Caki2 (cell line): ENCODE data around the gene ACAD9. TPM values are rescaled to one million over a fixed set of nuclear protein-coding genes. Genes with fewer than 3 reads are reported as not detected.
"Not testable (repeated sequence)": the region's sequence is repeated elsewhere in the genome, so short reads cannot be mapped to it uniquely, and the experiment has no call there.

Source experiments
- DNase-seq: peaks from one replicate; pipeline ENCODE4 v3.0.0-alpha.2; 2015; ENCODE audit warnings: low read depth
- in situ Hi-C: cut with HindIII; loops from 2 replicates; pipeline ENCODE4 v1.10.0; 2016; ENCODE audit warnings: low sequenced_read_pairs, low pct_unique_long_range_greater_than_20kb, mixed read lengths
- total RNA-seq: library from RNA; depleted of rRNA; stranded (reverse); fragments of >200 nt; shearing (Covaris generic); gene quantifications from 2 replicates; pipeline ENCODE4 v1.2.3, GENCODE V29; 2014; ENCODE audit warnings: low replicate concordance

The ACAD9 gene
- total RNA-seq, 1 experiment from 2014 or later, result 34.2 TPM

DNA sequence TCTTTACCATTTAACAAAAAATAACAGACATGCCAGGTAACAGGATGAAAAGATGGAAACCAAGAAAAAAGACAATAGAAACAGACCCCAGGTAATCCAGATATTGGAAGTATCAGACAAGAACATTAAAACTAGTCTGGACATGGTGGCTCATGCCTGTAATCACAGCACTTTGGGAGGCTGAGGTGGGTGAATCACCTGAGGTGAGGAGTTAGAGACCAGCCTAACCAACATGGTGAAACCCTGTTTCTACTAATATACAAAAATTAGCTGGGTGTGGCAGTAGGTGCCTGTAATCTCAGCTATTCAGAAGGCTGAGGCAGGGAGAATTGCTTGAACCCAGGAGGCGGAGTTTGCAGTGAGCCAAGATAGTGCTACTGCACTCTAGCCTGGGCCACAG lies 40.6 kb downstream of the ACAD9 start:
- in situ Hi-C loops, result no loop called here
- no peak for DNase-seq

DNA sequence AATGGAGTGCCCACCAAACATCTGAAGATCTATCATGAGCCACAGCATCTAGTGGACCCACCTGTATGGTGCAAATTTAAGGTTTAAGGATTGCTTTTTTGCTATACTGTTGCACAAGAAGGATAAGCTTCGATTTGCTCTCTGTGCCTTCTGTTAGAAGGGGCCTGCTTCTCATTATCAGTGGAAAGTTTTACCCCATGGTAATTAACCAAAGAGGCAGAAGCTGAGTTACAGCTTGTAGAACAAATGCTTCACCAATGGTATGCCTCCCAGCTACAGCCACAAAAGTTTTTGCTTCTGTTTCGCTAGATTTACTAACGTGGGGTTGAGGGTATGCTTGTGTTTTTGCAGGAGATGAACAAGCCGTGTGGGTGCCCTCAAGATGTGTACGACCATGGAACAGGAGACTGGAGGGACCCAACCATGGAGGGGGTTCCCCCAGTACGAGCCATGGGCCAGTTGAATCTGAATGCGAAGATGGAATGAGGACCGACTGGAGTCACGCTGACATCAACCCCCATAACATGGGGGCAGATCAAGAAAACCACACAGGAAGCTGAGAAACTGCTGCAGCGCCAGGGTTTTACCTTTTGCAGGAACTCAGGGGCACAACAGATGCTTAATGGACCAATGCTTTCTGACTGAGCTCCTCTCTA lies 43.5 kb downstream of the ACAD9 start:
- DNase-seq, result no peak
- in situ Hi-C loops, result no loop called here

- DNase-seq, result no peak
- in situ Hi-C loops, result no loop called here
These were observed 44.2 kb downstream of the ACAD9 start for GRCh38 chr3:128923576-128923975.

- in situ Hi-C loops, DNase-seq: not testable (repeated sequence)
These were observed 44.6 kb downstream of the ACAD9 start for GRCh38 chr3:128923986-128924385.

DNA sequence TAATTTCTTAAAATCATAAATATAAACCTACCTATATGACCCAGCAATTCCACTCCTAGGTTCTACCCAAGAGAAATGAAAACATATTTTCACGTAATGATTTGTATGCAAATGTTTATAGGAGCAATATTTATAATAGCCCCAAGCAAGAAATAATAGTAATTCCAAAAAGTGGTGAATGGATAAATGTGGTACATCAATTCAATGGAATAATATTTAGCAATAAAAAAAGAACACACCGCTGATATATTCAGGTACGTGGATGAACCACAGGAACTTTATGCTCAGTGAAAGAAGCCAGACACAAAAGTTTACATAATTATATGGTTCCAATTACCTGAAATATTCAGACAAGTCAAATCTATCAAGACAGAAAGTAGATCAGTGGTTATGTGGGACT lies 49.9 kb downstream of the ACAD9 start:
- in situ Hi-C loops, result no loop called here
- no peak for DNase-seq

- in situ Hi-C loops, result no loop called here
- DNase-seq, result no peak
These were observed 51.6 kb downstream of the ACAD9 start for GRCh38 chr3:128931046-128931445.

DNA sequence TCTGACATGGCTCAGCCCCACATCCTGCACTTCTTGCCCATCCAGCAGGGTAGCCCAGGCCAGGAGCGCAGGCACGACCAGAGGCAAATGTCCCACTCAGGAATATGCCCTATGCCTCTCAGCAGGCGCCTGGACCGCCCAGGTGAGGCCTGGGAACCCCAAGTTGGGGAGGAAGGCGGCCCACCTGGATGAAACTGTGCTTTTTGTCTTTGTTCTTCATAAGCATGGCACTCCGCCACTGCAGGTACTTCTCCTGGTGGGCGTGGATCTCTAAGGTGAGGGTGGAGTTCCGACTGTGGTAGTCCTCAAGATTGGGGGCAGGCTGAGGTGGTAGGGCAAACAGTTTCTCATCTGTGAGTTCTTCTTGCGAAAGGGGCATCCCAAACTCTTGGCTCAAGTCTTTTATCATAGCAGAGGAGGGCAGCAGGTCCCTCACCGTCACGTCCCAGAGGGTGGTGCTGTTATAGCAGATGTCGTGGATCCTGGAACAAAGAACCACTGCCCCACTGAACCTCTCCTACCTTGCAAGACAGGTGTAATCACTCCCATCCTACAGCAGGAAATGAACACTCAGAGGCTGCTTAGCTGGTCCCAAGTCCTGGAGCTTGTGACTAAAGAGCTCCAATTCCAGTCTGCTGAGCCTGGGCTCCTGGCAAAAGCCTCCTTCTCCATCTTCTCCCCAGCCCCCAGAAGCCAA lies 53.2 kb downstream of the ACAD9 start:
- DNase-seq, result no peak
- in situ Hi-C loops, result no loop called here

DNA sequence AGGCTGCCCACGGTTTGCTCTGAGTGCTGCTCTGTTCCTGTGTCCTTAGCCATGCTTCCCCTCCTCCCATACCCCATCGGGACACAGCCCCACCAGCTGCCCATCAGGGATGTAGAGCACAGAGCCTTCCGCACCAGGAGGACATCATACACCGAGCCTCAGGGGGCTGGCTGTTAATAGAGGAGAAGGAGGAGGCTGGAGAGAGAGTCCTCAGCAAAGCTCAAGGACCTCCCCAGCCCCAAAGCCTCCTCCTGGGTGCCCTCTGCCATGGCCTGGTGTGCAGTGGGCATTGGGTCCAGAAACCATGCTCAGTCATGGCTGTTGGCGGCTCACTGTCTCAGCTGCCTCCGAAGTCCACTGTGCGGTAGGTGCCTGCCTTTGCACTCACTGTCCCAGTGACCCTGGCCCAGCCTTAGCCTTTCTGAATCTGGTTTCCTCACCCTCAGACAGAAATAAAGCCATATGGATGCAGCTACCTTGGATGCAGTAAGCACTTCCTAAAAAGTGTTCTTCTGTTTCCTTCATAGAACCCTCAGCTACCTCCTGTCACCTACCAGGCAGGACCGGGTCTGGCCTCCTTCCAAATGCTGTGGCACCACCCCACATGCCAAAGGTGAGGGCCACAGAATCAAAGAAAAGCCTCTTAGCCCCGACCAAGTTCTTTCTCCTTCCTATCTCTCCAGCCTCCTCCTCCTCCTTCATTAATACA lies 53.9 kb downstream of the ACAD9 start:
- DNase-seq, result no peak
- in situ Hi-C loops, result no loop called here

GRCh38 chr3:128933922-128934253 lies 54.5 kb downstream of the ACAD9 start:
- in situ Hi-C loops, result no loop called here
- no peak for DNase-seq

DNA sequence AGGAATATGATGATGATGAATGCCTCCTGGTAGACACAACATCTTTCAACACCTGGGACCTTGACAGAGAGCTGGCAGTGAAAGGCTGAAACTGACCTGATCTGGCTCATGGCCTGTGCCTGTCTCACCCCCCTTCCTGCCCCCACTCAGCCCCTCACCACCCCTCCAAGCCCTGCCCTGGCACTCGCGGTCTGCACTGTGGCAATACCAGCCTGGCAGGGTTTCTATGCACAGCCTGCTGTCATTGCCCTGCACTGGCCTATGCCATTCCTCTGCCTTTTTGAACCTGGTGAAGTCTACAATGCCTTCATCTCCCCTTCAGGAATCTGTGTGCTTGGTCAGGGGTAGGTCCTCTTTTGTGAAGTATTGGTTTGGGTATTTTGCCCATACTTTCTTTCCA lies 56.5 kb downstream of the ACAD9 start:
- DNase-seq, result no peak
- in situ Hi-C loops, result no loop called here

GRCh38 chr3:128936341-128936740 lies 56.9 kb downstream of the ACAD9 start:
- in situ Hi-C loops, result no loop called here
- DNase-seq, result no peak

GRCh38 chr3:128940252-128940651 lies 60.8 kb downstream of the ACAD9 start:
- no peak for DNase-seq
- in situ Hi-C loops, result no loop called here

GRCh38 chr3:128942161-128942952 lies 62.9 kb downstream of the ACAD9 start:
- DNase-seq, result no peak
- in situ Hi-C loops, result no loop called here

- in situ Hi-C loops, result no loop called here
- DNase-seq, result no peak
These were observed 65.8 kb downstream of the ACAD9 start for GRCh38 chr3:128945041-128945877.

- in situ Hi-C loops, result no loop called here
These were observed 66.4 kb downstream of the ACAD9 start for GRCh38 chr3:128945878-128946175.

DNA sequence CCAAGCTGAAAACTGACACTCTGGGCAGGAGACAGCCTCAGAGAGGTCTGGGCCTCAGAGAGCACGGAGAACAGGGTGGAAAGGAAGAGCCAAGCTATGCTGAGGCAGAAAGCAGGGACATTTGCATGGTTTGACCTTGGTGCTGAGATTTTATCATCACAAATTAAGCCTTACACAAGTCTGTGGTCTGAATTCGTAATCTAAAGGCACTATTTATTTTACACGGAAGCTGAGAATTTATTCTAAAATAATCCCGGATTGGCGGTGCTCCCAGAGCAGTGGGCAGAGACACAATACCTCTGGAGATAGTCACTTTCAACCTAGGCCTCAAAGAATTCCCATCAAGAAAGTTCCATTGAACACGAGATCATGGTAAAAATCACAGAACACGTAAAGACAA lies 67.0 kb downstream of the ACAD9 start:
- in situ Hi-C loops, result no loop called here
- no peak for DNase-seq

More at GRCh38 chr3:128945878-128946175, 66.4 kb downstream of the ACAD9 start:
- no peak for DNase-seq

DNA sequence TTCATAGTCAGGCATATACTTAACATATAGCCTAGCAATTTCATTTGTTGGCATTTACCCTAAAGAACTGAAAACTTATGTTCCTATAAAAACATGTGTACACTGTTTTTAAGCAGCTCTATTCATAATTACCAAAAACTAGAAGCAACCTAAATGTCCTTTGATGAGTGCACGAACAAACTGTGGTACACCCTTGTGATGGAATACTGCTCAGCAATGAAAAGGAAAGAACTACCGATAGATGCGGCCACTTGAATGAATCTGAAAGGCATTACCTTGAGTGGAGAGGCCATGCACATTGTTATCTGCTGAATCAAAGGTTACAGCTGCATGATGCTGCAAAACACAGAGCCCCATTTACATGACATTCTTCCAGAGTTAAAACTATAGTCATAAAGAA lies 69.7 kb downstream of the ACAD9 start:
- in situ Hi-C loops, result no loop called here
- DNase-seq, result no peak

GRCh38 chr3:128950223-128950938 lies 71.0 kb downstream of the ACAD9 start:
- in situ Hi-C loops, result no loop called here
- DNase-seq, result no peak
